NOMO-1 (cell line): ENCODE measurements around the gene TMPRSS9.

ENCODE experiments used
- DNase-seq, 2 experiments: peaks; one replicate each; lab custom pipeline; 2025; ENCODE audit not compliant: unreplicated experiment in 2 of 2; lab: John Stamatoyannopoulos, UW

The TMPRSS9 gene

GRCh38 chr19:2329149-2329478 lies 31.0 kb upstream of the TMPRSS9 start:
- DNase-seq = no peak

- no peak for DNase-seq
These were observed 30.6 kb upstream of the TMPRSS9 start for GRCh38 chr19:2329501-2329916.

GRCh38 chr19:2330255-2330631 lies 29.8 kb upstream of the TMPRSS9 start:
- no peak for DNase-seq

GRCh38 chr19:2330632-2331284 lies 29.3 kb upstream of the TMPRSS9 start:
- no peak for DNase-seq

- DNase-seq = no peak
These were observed 28.3 kb upstream of the TMPRSS9 start for GRCh38 chr19:2331601-2332246.

GRCh38 chr19:2332341-2333026 lies 27.6 kb upstream of the TMPRSS9 start:
- no peak for DNase-seq

GRCh38 chr19:2333027-2333806 lies 26.8 kb upstream of the TMPRSS9 start:
- DNase-seq = no peak

GRCh38 chr19:2333807-2334211 lies 26.3 kb upstream of the TMPRSS9 start:
- no peak for DNase-seq

- DNase-seq = no peak
These were observed 25.6 kb upstream of the TMPRSS9 start for GRCh38 chr19:2334426-2334825.

GRCh38 chr19:2334986-2335846 lies 24.8 kb upstream of the TMPRSS9 start:
- no peak for DNase-seq

- DNase-seq = no peak
These were observed 24.2 kb upstream of the TMPRSS9 start for GRCh38 chr19:2335848-2336247.

GRCh38 chr19:2336528-2337328 lies 23.3 kb upstream of the TMPRSS9 start:
- no peak for DNase-seq

- no peak for DNase-seq
These were observed 22.7 kb upstream of the TMPRSS9 start for GRCh38 chr19:2337329-2337707.

- DNase-seq = no peak
These were observed 21.9 kb upstream of the TMPRSS9 start for GRCh38 chr19:2338055-2338615.

GRCh38 chr19:2338751-2339643 lies 21.1 kb upstream of the TMPRSS9 start:
- DNase-seq = no peak

- DNase-seq = no peak
These were observed 20.3 kb upstream of the TMPRSS9 start for GRCh38 chr19:2339644-2340310.

- DNase-seq = no peak
These were observed 19.4 kb upstream of the TMPRSS9 start for GRCh38 chr19:2340496-2341243.
